Aorta (tissue), 5 donors: ENCODE results near the gene USF1. TPM values are rescaled to one million over a fixed set of nuclear protein-coding genes. Genes with fewer than 3 reads are reported as not detected.

ENCODE experiments used
- ATAC-seq: fragments of 200-7000 bp; cut with Tn5 transposase; one replicate; pipeline ENCODE4 v1.9.1; 2022; ENCODE audit warnings: moderate library complexity; ENCODE audit not compliant: low FRiP score
- DNase-seq, 2 donors: peaks; one replicate each; pipeline ENCODE4 v3.0.0-alpha.2; 2020
- H3K27ac ChIP-seq, 2 donors: one replicate each; pipeline ENCODE4 v1.5.1; 2013; ENCODE audit warnings: low read length in 2 of 2, mild to moderate bottlenecking in 2 of 2, moderate library complexity in 2 of 2, control low read depth in 1 of 2, inconsistent platforms in 1 of 2, low read depth in 1 of 2
- H3K27me3 ChIP-seq, 2 donors: one replicate each; pipeline ENCODE4 v1.6.1; 2013; ENCODE audit warnings: control low read depth in 1 of 2, low read length in 1 of 2, mild to moderate bottlenecking in 1 of 2, moderate library complexity in 1 of 2; ENCODE audit not compliant: insufficient read depth in 2 of 2, control insufficient read depth in 1 of 2
- H3K36me3 ChIP-seq, 2 donors: one replicate each; pipeline ENCODE4 v1.6.1; 2013; ENCODE audit warnings: control low read depth in 1 of 2, low read length in 1 of 2, mild to moderate bottlenecking in 1 of 2; ENCODE audit not compliant: insufficient read depth in 2 of 2, control insufficient read depth in 1 of 2
- H3K4me1 ChIP-seq, 2 donors: one replicate each; pipeline ENCODE4 v1.6.1; 2013; ENCODE audit warnings: low read length in 2 of 2, control low read depth in 1 of 2, mild to moderate bottlenecking in 1 of 2, moderate library complexity in 1 of 2; ENCODE audit not compliant: insufficient read depth in 2 of 2, control insufficient read depth in 1 of 2
- H3K4me3 ChIP-seq, 2 donors: one replicate each; pipeline ENCODE4 v1.5.1; 2013; ENCODE audit warnings: low read length in 2 of 2, control low read depth in 1 of 2, mild to moderate bottlenecking in 1 of 2
- H3K9me3 ChIP-seq: one replicate; pipeline ENCODE4 v1.6.1; 2013; ENCODE audit warnings: mild to moderate bottlenecking, low read length; ENCODE audit not compliant: control insufficient read depth
- WGBS, 2 donors: extraction: QIAGEN DNeasy Blood & Tissue Kit; methylation state at CpG; one replicate each; pipeline ENCODE4 v1.1.7; 2013; 5-methylcytosine and 5-hydroxymethylcytosine counted together
- intact Hi-C, 2 donors: fragments of 100-400 bp; cut with DNase I; formaldehyde crosslinking; loops; one replicate each; pipeline versions ENCODE4 v1.14.2 to v1.15.0; 2022
- long read RNA-seq, 2 donors: library from polyadenylated mRNA; unstranded; transcript quantifications; one replicate each; pipeline ENCODE4 v2.0.0, GENCODE V29; 2020 to 2021
- polyA plus RNA-seq, 2 donors: library from polyadenylated mRNA; stranded (reverse); fragments of 200-250 nt; gene quantifications; one replicate each; pipeline ENCODE4 v1.2.3, GENCODE V29; 2013
- total RNA-seq, 2 donors: library from RNA; stranded (reverse); fragmentation: NEBNext Ultra II Directional; extraction: Animal tissue kit (Norgen Biotek cat#: 25700); gene quantifications; one replicate each; pipeline ENCODE4 v1.2.1, GENCODE V29; 2021
- donor health status: healthy with polysubstance abuse.
- donor health status: Bipolar disorder and iron deficiency.
- donor health status: DM: no; HTN: no; CAD: no.
- donor health status: DM: no; HTN: no; CAD: no.
- donor health status: DM: yes; HTN: yes; CAD: no.

USF1 gene
- total RNA-seq (10 to 100 TPM; 42.2 to 67.0 TPM), polyA plus RNA-seq (100 to 1,000 TPM in 1 of 2 donors, 10 to 100 TPM in 1; 33.8 to 124 TPM)
- long read RNA-seq, donor 1, transcript USF1-203 (11 exons, 1,807 nt): major isoform, 13 of 35 reads
- long read RNA-seq, donor 1, transcript USF1-205 (11 exons, 1,092 nt): minor isoform, 7 of 35 reads
- long read RNA-seq, donor 1, partial matches to known transcripts: 1 of 35 reads
- long read RNA-seq, donor 1, other reads (novel, unspliced or antisense): 14 of 35 reads
- long read RNA-seq, donor 2, partial matches to known transcripts: 0 of 12 reads
- long read RNA-seq, donor 2, other reads (novel, unspliced or antisense): 8 of 12 reads

DNA sequence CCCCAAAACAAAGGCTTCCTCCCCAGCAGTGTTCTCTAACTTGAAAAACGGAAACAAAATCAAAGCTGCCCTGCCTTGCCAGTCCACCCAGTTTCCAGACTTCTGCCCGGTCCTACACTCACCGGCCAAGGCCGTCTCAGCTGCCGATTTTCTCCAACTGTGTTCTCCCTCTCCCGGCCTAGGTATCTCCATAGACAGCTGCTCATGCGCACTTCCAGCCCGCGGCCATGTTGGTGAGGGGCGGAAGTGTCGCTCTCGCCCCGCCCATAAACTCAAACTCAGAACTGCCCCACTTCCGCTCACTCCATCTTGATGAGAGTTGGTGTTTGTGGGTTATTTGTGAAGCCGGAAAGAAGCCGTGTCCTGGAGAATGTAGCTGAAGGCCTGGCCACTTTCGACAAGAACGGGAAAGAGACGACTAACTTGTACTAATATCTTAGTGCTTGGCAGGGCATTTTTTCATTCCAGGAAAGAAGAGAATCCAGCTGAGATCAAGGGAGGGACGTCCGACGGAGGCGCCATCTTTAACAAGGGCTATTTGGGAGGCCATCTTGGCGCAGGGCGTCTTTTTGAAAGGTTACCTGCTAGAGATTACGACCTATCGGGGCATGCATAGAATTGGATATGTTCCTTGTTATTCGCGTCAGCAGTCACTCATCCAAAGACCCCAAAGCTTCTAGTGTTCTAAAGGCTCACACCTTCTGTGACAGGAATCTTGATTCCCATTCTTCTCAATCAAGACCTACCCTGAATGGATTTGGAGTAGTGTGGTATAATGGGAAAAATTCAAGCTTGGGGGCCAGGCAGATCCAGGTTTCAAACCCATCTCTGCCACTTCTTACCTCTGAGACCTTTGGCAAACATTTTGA, at the start of gene USF1:
Gene USF1, minus strand, starts transcription at position 242 of the 869 bp plus-strand sequence. CDS start 2,702 bp downstream, outside the sequence.
- intact Hi-C loops: loop anchor here in 1 of 2 donors (5.0 kb wide), 1 partner anchor 71 kb away; the partner anchor contains the start of genes NIT1 and PFDN2
- peaks cover 0 to 4% of the 10 kb centered on the region in 2 donors for H3K36me3 ChIP-seq
- no peaks in the 10 kb centered on the region for H3K27me3 ChIP-seq
- H3K27ac ChIP-seq: peak within 1 kb of the TSS; percentile 83
- 0 to 1% methylated on average over 29 of the region's 29 CpGs for WGBS, 2 donors
- H3K4me3 ChIP-seq: peak within 1 kb of the TSS; percentile 74 to 92
- H3K9me3 ChIP-seq: no peaks in the 10 kb centered on the region
- peak; percentile 97 for ATAC-seq
- no peaks in the 10 kb centered on the region for H3K4me1 ChIP-seq
- peak; percentile 95 to 96 for DNase-seq

GRCh38 chr1:161095230-161095629, 49.5 kb upstream of the USF1 start:
- no peaks in the 10 kb centered on the region for H3K36me3 ChIP-seq
- H3K4me1 ChIP-seq: peaks cover 0 to 2% of the 10 kb centered on the region in 2 donors
- DNase-seq (no peak), ATAC-seq (no peak)
- intact Hi-C loops: loop anchor here in 1 of 2 donors (5.0 kb wide), 1 partner anchor 98 kb away; no protein-coding TSS in a partner anchor
- no peaks in the 10 kb centered on the region for H3K9me3 ChIP-seq
- H3K27me3 ChIP-seq: no peaks in the 10 kb centered on the region
- no peak overlapping the region for H3K4me3 ChIP-seq
- H3K27ac ChIP-seq: no peak overlapping the region
- 92 to 94% methylated on average over 6 of the region's 6 CpGs for WGBS, 2 donors

GRCh38 chr1:161094481-161094880, 48.7 kb upstream of the USF1 start:
- peaks cover 0 to 2% of the 10 kb centered on the region in 2 donors for H3K4me1 ChIP-seq
- ATAC-seq (no peak), DNase-seq (no peak)
- intact Hi-C loops: loop anchor here in 1 of 2 donors (5.0 kb wide), 1 partner anchor 97 kb away; no protein-coding TSS in a partner anchor
- no peaks in the 10 kb centered on the region for H3K36me3 ChIP-seq
- H3K9me3 ChIP-seq: no peaks in the 10 kb centered on the region
- no peak overlapping the region for H3K4me3 ChIP-seq
- no peak overlapping the region for H3K27ac ChIP-seq
- H3K27me3 ChIP-seq: no peaks in the 10 kb centered on the region
- 95 to 97% methylated on average over 13 to 14 of the region's 14 CpGs for WGBS, 2 donors

GRCh38 chr1:161092621-161093028, 46.8 kb upstream of the USF1 start:
- Histone ChIP-seq H3K4me1 (peaks cover 0 to 2% of the 10 kb centered on the region in 2 donors), H3K36me3 (no peaks in the 10 kb centered on the region), H3K9me3 (no peaks in the 10 kb centered on the region), H3K4me3 (no peak overlapping the region), H3K27me3 (no peaks in the 10 kb centered on the region), H3K27ac (no peak overlapping the region)
- 82 to 90% methylated on average over 3 of the region's 3 CpGs for WGBS, 2 donors
- ATAC-seq (no peak), DNase-seq (no peak)
- intact Hi-C loops: loop anchor here in 1 of 2 donors (5.0 kb wide), 1 partner anchor 95 kb away; no protein-coding TSS in a partner anchor

- Histone ChIP-seq H3K9me3 (no peaks in the 10 kb centered on the region), H3K4me3 (no peak overlapping the region), H3K27ac (no peak overlapping the region), H3K4me1 (no peaks in the 10 kb centered on the region), H3K27me3 (no peaks in the 10 kb centered on the region), H3K36me3 (no peaks in the 10 kb centered on the region)
- no peak for DNase-seq
- WGBS, 2 donors: 88 to 92% methylated on average over 7 of the region's 7 CpGs
- no peak for ATAC-seq
- intact Hi-C loops: loop anchor here in 1 of 2 donors (5.0 kb wide), 1 partner anchor 95 kb away; no protein-coding TSS in a partner anchor
Observed at GRCh38 chr1:161091796-161092507, 46.2 kb upstream of the USF1 start.

- WGBS, 2 donors: 82 to 86% methylated on average over 5 of the region's 5 CpGs
- Histone ChIP-seq H3K27me3 (no peaks in the 10 kb centered on the region), H3K4me1 (no peaks in the 10 kb centered on the region), H3K27ac (no peak overlapping the region), H3K4me3 (no peak overlapping the region), H3K36me3 (no peaks in the 10 kb centered on the region), H3K9me3 (no peaks in the 10 kb centered on the region)
- ATAC-seq (no peak), DNase-seq (no peak)
- intact Hi-C loops: loop anchor here in 1 of 2 donors (5.0 kb wide), 1 partner anchor 94 kb away; no protein-coding TSS in a partner anchor
Observed at GRCh38 chr1:161091093-161091492, 45.3 kb upstream of the USF1 start.

DNA sequence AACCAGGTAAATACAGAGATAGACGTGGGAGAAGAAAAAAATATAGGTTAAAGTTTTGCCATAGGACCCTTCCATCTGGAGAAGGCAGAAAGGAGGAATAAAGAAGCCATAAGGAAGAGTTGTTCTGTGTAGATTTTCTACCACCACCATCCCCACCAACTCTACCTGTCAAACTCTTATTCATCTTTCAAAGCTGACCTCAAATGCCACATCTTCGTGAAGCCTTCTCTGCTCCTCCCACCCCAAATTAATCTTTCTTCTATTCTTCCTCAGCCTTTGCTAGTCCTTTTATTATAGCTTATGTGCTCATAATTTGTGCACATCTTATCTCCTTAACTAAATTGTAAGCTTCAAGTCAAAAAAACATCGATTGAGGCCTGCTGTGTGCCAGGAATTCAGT, 44.8 kb upstream of the USF1 start:
- Histone ChIP-seq H3K9me3 (no peaks in the 10 kb centered on the region), H3K4me3 (no peak overlapping the region), H3K27ac (no peak overlapping the region), H3K4me1 (no peaks in the 10 kb centered on the region), H3K27me3 (no peaks in the 10 kb centered on the region), H3K36me3 (no peaks in the 10 kb centered on the region)
- intact Hi-C loops: loop anchor here in 1 of 2 donors (5.0 kb wide), 1 partner anchor 93 kb away; no protein-coding TSS in a partner anchor
- DNase-seq: no peak
- ATAC-seq: no peak
- WGBS, 2 donors: 75 to 80% methylated on average over 3 of the region's 3 CpGs

DNA sequence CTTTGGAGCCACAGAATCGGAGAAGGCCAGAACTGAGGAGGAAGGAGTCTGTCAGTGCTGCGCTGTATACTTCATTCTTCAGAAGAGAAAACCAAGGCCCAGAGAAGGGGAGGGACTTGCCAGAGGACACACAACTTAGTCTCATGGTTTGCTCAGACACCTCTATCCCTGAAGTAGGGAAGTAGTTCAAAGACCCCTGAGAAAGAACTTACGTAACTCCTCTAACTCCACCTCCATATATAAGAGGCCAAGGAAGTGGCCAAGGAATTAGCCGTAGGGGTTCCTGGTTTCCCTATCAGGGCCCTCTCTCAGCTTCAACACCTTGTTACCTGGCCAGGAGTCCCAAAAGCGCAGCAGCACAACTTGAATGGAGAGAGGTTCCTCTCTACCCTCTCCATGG, 44.2 kb upstream of the USF1 start:
- intact Hi-C loops: loop anchor here in 1 of 2 donors (5.0 kb wide), 1 partner anchor 93 kb away; no protein-coding TSS in a partner anchor
- no peak for ATAC-seq

More for the DNA sequence above, 44.2 kb upstream of the USF1 start:
- no peaks in the 10 kb centered on the region for H3K9me3 ChIP-seq
- no peaks in the 10 kb centered on the region for H3K4me1 ChIP-seq
- H3K4me3 ChIP-seq: no peak overlapping the region
- H3K36me3 ChIP-seq: no peaks in the 10 kb centered on the region
- no peaks in the 10 kb centered on the region for H3K27me3 ChIP-seq
- WGBS, 2 donors: 96% methylated on average over 5 of the region's 5 CpGs
- DNase-seq: no peak
- no peak overlapping the region for H3K27ac ChIP-seq
